ENCODE measurements around the gene LMAN1L.

The LMAN1L gene

DNA sequence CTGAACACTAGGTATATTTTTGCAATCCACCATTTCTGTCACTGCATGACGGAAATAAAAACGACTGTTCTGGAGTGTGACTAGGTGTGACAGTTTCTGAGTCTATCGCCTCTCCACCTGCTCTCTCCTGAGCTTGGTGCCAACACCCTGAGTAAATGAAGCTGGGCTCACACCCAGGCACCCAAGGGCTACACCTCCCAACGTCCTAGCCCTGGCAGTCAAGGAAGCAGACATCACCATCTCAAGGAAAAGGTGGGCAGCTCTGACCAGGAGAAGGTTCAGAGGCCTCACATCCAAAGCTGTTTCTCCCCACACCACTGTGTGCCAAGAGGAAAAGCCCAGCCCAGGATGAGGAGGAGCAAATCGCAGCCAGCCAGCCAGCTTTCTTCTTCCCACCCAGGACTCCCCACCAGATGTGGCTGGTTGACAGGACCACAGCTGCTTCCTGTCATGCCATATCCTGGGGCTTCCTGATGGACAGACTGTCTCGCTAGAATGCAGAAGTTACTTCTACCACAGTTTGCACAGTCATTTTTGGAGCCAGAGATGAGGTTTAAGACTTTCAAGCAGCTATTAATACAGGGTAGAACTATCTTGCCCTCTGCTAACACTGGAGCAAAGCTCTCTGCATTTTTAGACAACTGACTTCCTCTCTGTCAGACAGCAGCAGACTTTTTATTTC is 57.2 kb downstream of the LMAN1L start:
- peak overlapping the region; percentile 62 for H3K27ac ChIP-seq
- DNase-seq (ENCODE audit: low spot score), result no peak
- POLR2A ChIA-PET (ENCODE audit: low non-redundant PET), result interaction anchor here (0.6 kb wide), 1 partner anchor 65 kb away, joined by 3 read pairs; no protein-coding TSS in a partner anchor
- TF ChIP-seq, protein P1, sequence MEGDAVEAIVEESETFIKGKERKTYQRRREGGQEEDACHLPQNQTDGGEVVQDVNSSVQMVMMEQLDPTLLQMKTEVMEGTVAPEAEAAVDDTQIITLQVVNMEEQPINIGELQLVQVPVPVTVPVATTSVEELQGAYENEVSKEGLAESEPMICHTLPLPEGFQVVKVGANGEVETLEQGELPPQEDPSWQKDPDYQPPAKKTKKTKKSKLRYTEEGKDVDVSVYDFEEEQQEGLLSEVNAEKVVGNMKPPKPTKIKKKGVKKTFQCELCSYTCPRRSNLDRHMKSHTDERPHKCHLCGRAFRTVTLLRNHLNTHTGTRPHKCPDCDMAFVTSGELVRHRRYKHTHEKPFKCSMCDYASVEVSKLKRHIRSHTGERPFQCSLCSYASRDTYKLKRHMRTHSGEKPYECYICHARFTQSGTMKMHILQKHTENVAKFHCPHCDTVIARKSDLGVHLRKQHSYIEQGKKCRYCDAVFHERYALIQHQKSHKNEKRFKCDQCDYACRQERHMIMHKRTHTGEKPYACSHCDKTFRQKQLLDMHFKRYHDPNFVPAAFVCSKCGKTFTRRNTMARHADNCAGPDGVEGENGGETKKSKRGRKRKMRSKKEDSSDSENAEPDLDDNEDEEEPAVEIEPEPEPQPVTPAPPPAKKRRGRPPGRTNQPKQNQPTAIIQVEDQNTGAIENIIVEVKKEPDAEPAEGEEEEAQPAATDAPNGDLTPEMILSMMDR (conservative IDR thresholded peaks at IDR 0.05; ENCODE audit: low read depth), result no peak
- CTCF ChIA-PET, result interaction anchor here (0.7 to 1.6 kb wide), 3 partner anchors 26 to 34 kb away, joined by 3 to 7 read pairs (median 6); partner anchors contain the start of gene ULK3

DNA sequence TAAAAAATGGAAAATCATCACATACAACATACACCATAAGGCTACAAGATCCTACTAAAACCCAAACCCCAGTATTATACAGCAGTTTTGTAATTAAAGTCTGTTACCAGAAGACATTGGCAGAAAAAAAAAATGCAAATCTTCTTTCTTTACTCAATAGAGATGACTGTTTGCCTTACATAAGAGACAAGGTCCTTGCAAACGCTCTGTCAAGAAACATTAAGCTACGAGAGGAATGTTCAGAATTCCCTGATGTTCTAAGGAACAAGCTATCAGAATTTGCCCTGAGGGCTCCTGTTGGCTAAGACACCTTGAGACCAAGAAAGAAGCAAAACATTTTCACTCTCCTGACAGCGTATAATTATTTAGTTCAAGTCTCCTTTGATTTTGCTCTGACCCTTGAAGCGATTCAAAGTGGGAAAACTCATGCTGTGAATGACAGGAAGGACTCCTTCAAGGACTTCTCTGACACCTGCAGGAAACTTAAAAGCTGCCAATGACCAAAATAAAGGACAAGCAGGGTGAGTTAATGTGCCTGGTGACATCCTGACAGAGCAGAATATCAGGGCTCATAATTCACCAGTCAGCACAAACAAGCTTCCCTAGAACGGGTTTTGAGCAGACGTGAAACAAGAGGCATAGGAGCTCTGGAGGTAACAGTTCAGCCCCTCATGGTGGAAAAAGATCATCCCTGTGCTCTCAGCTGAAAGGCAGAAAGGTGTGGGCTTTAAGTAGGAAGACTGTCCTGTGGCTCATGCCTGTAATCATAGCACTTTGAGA is 58.0 kb downstream of the LMAN1L start:
- peak; percentile 48 for DNase-seq (ENCODE audit: low spot score)
- POLR2A ChIA-PET (ENCODE audit: low non-redundant PET), result interaction anchor here (0.5 to 1.0 kb wide), 5 partner anchors 26 to 436 kb away, joined by 3 to 6 read pairs (median 4); no protein-coding TSS in a partner anchor
- CTCF ChIA-PET, result interaction anchor here (0.8 to 1.6 kb wide), 2 partner anchors 31 to 35 kb away, joined by 3 to 7 read pairs; no protein-coding TSS in a partner anchor
- TF ChIP-seq, protein P1 (conservative IDR thresholded peaks at IDR 0.05; ENCODE audit: low read depth), result no peak
- peak overlapping the region; percentile 53 for H3K27ac ChIP-seq

DNA sequence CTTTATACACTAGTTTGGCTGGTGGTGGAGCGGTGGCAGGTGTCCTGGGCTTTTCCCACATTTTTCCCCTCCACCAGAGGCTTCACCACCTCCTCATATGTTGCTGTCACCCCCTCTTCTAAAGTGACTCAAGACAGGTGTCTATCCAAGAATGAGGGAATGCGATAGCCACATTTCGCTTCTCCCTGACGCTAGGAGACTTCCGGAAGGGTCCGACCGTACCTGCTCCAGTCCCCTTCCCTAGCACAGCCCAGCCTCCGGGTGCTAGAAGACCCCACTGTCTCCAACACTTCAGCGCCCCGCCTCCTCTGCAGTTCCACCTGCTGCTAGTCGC is 60.0 kb downstream of the LMAN1L start:
- DNase-seq (ENCODE audit: low spot score), result no peak
- TF ChIP-seq, protein P1 (conservative IDR thresholded peaks at IDR 0.05; ENCODE audit: low read depth), result no peak
- POLR2A ChIA-PET (ENCODE audit: low non-redundant PET), result no interaction called here
- peak overlapping the region; percentile 77 for H3K27ac ChIP-seq
- CTCF ChIA-PET, result no interaction called here

DNA sequence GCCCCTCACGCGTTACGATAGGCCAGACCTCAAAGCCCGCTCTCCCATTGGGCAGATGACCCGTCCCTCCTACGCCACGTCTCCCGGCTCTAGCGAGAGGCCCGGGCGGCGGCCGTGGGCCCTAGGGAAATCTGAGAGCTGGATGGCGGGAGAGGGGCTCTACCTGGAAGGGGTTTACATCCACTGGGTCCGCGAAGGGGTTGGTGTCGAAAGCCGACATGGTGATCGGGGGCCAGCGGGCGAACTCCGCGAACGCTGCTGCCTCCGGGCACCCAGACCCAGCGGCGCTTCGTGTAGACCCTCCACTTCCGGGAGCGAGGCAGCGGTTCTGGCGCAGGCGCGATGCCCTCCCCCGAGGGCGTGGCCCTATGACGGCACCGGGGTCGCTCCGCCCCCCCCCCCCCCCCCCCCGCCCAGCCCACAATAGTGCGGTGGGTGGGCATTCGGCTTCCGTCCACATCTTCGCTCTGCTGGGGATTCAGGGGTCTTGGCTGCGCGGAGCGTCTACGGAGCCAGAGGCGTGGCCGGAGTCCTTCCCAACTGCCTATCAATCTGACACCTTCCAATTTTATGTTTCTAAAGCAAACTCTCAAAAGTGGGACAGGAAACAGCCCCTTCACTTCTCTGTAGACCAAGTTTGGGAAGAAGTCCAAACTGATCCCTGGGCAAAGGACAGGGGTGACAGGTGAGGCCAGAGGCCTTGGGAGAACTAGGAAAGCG is 60.6 kb downstream of the LMAN1L start, which contains the start of gene SCAMP2:
TSS of gene SCAMP2 (minus strand) at position 330 of the 720 bp plus-strand sequence. CDS start at position 220, 110 bp downstream.
- H3K27ac ChIP-seq, result peak within 1 kb of the TSS; percentile 77
- CTCF ChIA-PET, result no interaction called here

DNA sequence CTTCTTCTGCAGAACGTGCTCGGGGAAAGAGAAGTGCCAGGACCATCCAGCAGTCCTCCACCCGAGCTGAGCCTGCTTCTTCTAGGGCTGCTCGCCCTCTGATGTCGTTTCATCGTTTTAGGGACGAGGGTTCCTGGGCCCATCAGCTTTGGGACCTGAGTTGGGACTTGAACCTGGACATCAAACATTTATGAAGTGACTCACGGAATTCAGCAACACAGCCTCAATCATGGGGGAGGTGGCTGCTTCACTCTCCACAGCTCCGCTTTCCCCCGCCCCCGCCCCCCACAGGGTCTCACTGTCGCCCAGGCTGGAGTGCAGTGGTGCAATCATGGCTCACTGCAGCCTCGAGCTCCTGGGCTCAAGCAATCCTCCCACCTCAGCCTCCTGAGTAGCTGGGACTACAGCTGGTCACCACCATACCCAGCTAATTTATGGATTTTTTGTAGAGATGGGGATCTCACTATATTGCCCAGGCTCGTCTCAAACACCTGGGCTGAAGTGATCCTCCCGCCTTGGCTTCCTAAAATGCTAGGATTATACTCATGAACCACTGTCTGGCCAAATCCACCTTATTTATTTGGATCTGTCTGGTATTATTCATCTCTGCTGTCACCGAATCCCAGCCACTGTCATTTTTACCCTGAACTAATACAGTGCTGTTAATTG is 61.3 kb downstream of the LMAN1L start:
- CTCF ChIA-PET, result no interaction called here
- DNase-seq (ENCODE audit: low spot score), result no peak
- POLR2A ChIA-PET (ENCODE audit: low non-redundant PET), result no interaction called here
- TF ChIP-seq, protein P1 (conservative IDR thresholded peaks at IDR 0.05; ENCODE audit: low read depth), result no peak
- peak overlapping the region; percentile 77 for H3K27ac ChIP-seq

More for the DNA sequence above, 60.6 kb downstream of the LMAN1L start, which contains the start of gene SCAMP2:
- POLR2A ChIA-PET (ENCODE audit: low non-redundant PET), result no interaction called here
- TF ChIP-seq, protein P1 (conservative IDR thresholded peaks at IDR 0.05; ENCODE audit: low read depth), result no peak
- peak; percentile 97 for DNase-seq (ENCODE audit: low spot score)

Measured in RWPE1 (cell line).